ENCODE measurements around the gene SPDL1.

Gene SPDL1

GRCh38 chr5:169634606-169635005, 51.0 kb downstream of the SPDL1 start:
- DNase-seq, result no peak

- DNase-seq, result no peak
Observed at GRCh38 chr5:169635936-169636335, 52.4 kb downstream of the SPDL1 start.

- DNase-seq, result no peak
Observed at GRCh38 chr5:169636477-169637084, 53.0 kb downstream of the SPDL1 start.

GRCh38 chr5:169637085-169637548, 53.5 kb downstream of the SPDL1 start, which contains the start of gene DOCK2:
TSS of gene DOCK2 (plus strand) at chr5:169637275. CDS start at chr5:169637327, 52 bp downstream.
- DNase-seq, result no peak

GRCh38 chr5:169637549-169638121, 54.1 kb downstream of the SPDL1 start:
- no peak for DNase-seq

- DNase-seq, result no peak
Observed at GRCh38 chr5:169641253-169641652, 57.7 kb downstream of the SPDL1 start.

- no peak for DNase-seq
Observed at GRCh38 chr5:169646856-169647255, 63.3 kb downstream of the SPDL1 start.

GRCh38 chr5:169647566-169647965, 64.0 kb downstream of the SPDL1 start:
- DNase-seq, result no peak

- no peak for DNase-seq
Observed at GRCh38 chr5:169648725-169649310, 65.2 kb downstream of the SPDL1 start.

- DNase-seq, result no peak
Observed at GRCh38 chr5:169649486-169649885, 65.9 kb downstream of the SPDL1 start.

- DNase-seq, result no peak
Observed at GRCh38 chr5:169650701-169651331, 67.2 kb downstream of the SPDL1 start.

GRCh38 chr5:169651526-169651925, 68.0 kb downstream of the SPDL1 start:
- no peak for DNase-seq

- DNase-seq, result no peak
Observed at GRCh38 chr5:169652057-169652456, 68.5 kb downstream of the SPDL1 start.

GRCh38 chr5:169653091-169653490, 69.5 kb downstream of the SPDL1 start:
- no peak for DNase-seq
